ENCODE measurements around the gene GNA15.

GNA15 gene

GRCh38 chr19:3179739-3180293, 44.0 kb downstream of the GNA15 start:
- in situ Hi-C loops (cut with MboI; ENCODE audit: low pct_unique_long_range_greater_than_20kb, low sequenced_read_pairs, unreplicated experiment), result no loop called here
- no peak for TF ChIP-seq CTCF (IDR thresholded peaks at IDR 0.05; ENCODE audit: extremely low read depth, insufficient read depth, missing control alignments)
- peak; percentile 55 for DNase-seq (ENCODE audit: low spot score)

DNA sequence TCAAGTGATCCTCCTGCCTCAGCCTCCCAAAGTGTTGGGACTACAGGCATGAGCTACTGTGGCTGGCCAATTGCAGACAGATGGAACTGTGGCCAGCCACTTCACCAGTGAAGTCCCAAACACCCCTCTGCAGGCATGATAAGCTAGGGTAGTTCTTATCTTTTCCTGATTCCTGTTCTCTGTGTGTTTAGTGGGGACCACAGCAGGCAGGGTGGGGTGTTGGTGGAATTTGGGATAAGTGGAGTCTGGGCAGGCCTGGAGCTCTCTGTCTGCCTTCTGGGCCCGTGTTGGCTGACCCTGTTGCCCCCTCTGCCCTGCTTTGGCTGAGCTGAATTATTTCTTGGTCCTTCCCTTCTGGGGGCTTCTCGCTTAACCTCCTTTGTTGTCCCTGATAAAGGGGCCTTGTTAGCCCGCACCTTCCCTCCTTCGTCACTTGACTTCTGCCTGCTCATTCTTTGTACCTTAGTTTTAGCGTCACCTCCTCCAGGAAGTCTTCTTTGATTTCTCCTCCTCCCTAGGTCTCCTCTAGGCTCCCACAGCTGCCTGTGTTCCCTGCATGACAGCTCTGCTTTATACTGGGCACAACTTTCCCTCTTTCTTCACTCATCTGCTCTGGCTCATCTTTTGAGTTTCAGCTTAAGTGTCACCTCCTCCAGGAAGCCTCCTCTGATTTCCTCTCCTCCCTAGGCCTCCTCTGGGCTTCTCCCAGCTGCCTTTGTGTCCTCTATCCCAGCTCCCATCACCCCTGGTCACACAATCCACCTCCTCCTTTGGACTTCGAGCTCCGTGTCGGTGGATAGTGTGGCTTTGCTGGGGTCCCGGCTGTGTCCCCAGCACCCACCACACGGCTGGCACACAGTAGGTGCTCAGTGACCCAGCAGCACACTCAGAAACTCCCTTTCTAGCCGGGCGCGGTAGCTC, 48.1 kb downstream of the GNA15 start:
- no peak for TF ChIP-seq CTCF (IDR thresholded peaks at IDR 0.05; ENCODE audit: extremely low read depth, insufficient read depth, missing control alignments)
- in situ Hi-C loops (cut with MboI; ENCODE audit: low pct_unique_long_range_greater_than_20kb, low sequenced_read_pairs, unreplicated experiment), result no loop called here
- DNase-seq (ENCODE audit: low spot score), result no peak

DNA sequence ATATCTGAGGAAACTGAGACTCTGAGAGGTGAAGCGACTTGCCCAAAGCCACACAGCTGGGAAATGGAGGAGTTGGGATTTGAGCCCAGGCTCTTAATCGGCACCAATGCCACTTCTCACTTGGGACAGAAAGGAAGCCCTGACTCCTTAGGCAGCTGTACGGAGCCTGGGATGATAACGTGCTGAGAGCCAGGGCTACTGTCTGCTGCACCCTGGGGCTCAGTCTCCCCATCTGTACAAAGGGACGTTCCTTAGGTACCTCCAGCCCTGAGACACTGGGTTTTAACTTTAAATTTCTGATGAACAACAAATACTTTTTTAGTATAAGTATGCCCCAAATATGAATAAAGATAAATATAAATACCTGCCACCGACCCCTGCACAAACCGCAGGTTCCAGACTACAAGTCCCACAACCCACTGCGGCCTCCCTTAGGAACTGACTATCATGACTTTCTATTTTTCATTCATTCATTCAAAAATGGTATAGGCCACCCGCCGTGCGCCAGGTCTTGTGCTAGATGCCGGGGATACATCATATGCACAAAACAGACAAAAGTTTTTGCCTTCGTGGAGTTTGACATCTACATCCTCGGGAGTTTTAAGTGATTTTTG, 49.1 kb downstream of the GNA15 start:
- no peak for DNase-seq (ENCODE audit: low spot score)
- in situ Hi-C loops (cut with MboI; ENCODE audit: low pct_unique_long_range_greater_than_20kb, low sequenced_read_pairs, unreplicated experiment), result no loop called here
- no peak for TF ChIP-seq CTCF (IDR thresholded peaks at IDR 0.05; ENCODE audit: extremely low read depth, insufficient read depth, missing control alignments)

GRCh38 chr19:3185461-3186159, 49.8 kb downstream of the GNA15 start, which contains the start of gene NCLN:
TSS of gene NCLN (plus strand) at chr19:3185930. CDS start at chr19:3186031, 101 bp downstream.
- TF ChIP-seq CTCF (IDR thresholded peaks at IDR 0.05; ENCODE audit: extremely low read depth, insufficient read depth, missing control alignments), result no peak
- in situ Hi-C loops (cut with MboI; ENCODE audit: low pct_unique_long_range_greater_than_20kb, low sequenced_read_pairs, unreplicated experiment), result no loop called here
- DNase-seq (ENCODE audit: low spot score), result peak; percentile 93

DNA sequence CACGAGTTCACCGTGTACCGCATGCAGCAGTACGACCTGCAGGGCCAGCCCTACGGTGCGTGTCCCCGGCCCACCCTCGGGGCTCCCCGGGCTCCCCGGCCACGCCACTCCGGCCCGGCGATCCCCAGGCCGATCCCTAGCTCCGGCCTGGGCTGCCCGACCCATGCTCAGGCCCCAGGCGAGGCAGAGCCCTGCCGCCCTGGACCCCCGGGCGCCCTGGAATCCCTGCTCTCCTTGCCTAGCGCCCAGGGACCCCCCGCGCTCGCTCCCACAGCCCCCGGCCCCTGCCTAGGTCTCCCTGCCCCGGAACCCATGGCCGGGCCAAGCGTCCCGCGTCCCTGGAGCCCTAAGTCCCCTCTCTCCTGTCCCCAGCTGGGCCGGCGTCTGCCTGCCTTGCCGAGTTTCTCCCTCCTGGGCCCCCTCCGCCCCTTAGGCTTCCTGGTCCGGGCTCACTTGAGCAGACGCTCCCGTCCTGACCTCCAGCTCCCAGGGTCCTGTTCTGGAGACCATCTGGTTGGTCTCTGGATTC, 50.4 kb downstream of the GNA15 start:
- no peak for DNase-seq (ENCODE audit: low spot score)
- in situ Hi-C loops (cut with MboI; ENCODE audit: low pct_unique_long_range_greater_than_20kb, low sequenced_read_pairs, unreplicated experiment), result no loop called here
- no peak for TF ChIP-seq CTCF (IDR thresholded peaks at IDR 0.05; ENCODE audit: extremely low read depth, insufficient read depth, missing control alignments)

Measured in GM13977 (cell line).